Heart left ventricle (tissue), 16 donors: ENCODE data around the gene EVC. TPM values are rescaled to one million over a fixed set of nuclear protein-coding genes. Genes with fewer than 3 reads are reported as not detected.
A peak's percentile ranks its signal among the peaks of the same experiment; 100 is the strongest.

Experiments used
- ATAC-seq, 4 donors: fragments of 200-7000 bp; cut with Tn5 transposase; one replicate each; pipeline ENCODE4 v1.9.1; 2020 to 2022; ENCODE audit warnings: moderate library complexity in 4 of 4, mild to moderate bottlenecking in 3 of 4, moderate number of reproducible peaks in 1 of 4
- DNase-seq, 5 donors: peaks; one replicate each; pipeline ENCODE4 v3.0.0-alpha.2; 2020
- H3K27ac ChIP-seq, 12 donors: fragments of 200-600 bp; sonication (generic) in 4 of 12; one replicate each; pipeline versions ENCODE4 v1.5.0 to v1.8.0; 2016 to 2022; ENCODE audit warnings: mild to moderate bottlenecking in 2 of 12
- H3K27me3 ChIP-seq, 9 donors: fragments of 200-600 bp; sonication (generic) in 2 of 9; one replicate each; pipeline versions ENCODE4 v1.5.1 to v1.8.0; 2016 to 2022; ENCODE audit warnings: mild to moderate bottlenecking in 3 of 9
- H3K36me3 ChIP-seq, 9 donors: fragments of 200-600 bp; sonication (generic) in 2 of 9; one replicate each; pipeline versions ENCODE4 v1.5.0 to v1.8.0; 2018 to 2022; ENCODE audit warnings: mild to moderate bottlenecking in 2 of 9
- H3K4me1 ChIP-seq, 12 donors: fragments of 200-600 bp; sonication (generic) in 4 of 12; one replicate each; pipeline versions ENCODE4 v1.5.0 to v1.8.0; 2016 to 2022; ENCODE audit warnings: mild to moderate bottlenecking in 3 of 12
- H3K4me3 ChIP-seq, 12 donors: fragments of 200-600 bp; sonication (generic) in 4 of 12; one replicate each; pipeline versions ENCODE4 v1.5.0 to v1.8.0; 2017 to 2022; ENCODE audit warnings: mild to moderate bottlenecking in 9 of 12, moderate library complexity in 4 of 12
- H3K9me3 ChIP-seq, 12 donors: fragments of 200-600 bp; sonication (generic) in 4 of 12; one replicate each; pipeline versions ENCODE4 v1.5.0 to v1.8.0; 2016 to 2022; ENCODE audit warnings: mild to moderate bottlenecking in 1 of 12
- POLR2A ChIP-seq, 2 donors: fragments of 450-650 bp; IDR thresholded peaks; one replicate each; pipeline ENCODE4 v1.6.1; 2017; ENCODE audit warnings: antibody characterized with exemption in 2 of 2, mild to moderate bottlenecking in 2 of 2, moderate library complexity in 2 of 2
- WGBS, 4 donors: extraction: QIAGEN DNeasy Blood & Tissue Kit in 2 of 4; methylation state at CpG; one replicate each; pipeline versions ENCODE4 v1.1.5 to v1.1.7; 2013 to 2018; 5-methylcytosine and 5-hydroxymethylcytosine counted together
- intact Hi-C, 10 donors: fragments of 100-400 bp; cut with DNase I; formaldehyde crosslinking; loops; one replicate each; pipeline versions ENCODE4 v1.11.1 to v1.14.2; 2022
- polyA plus RNA-seq, 2 donors: library from polyadenylated mRNA; stranded (reverse); fragments of 200-250 nt; gene quantifications; one replicate each; pipeline ENCODE4 v1.2.3, GENCODE V29; 2013
- total RNA-seq, 9 donors: library from RNA; depleted of rRNA in 2 of 9; stranded (reverse); fragments of >200 nt in 2 of 9; fragmentation: NEBNext Ultra II Directional in 3 of 9; extraction: Animal tissue kit (Norgen Biotek cat#: 25700) in 3 of 9; gene quantifications; one replicate each; pipeline versions ENCODE4 v1.1.0 to v1.2.4, GENCODE V29; 2016 to 2023
- TF ChIP-seq, protein P1 (sequence below), 12 donors: fragments of 200-600 bp; sonication (generic) in 4 of 12; IDR thresholded peaks; one replicate each; pipeline versions ENCODE4 v1.5.0 to v1.8.0; 2018 to 2022; ENCODE audit warnings: antibody characterized with exemption in 12 of 12, mild to moderate bottlenecking in 5 of 12
- donor health status: ischemic (EF 13 %, LVEDD 7.1; RV severe dilation, severe dysfunction).
- donor health status: healthy with polysubstance abuse.
- donor health status: DM: no; HTN: yes; CAD: no.
- donor health status: DM: no; HTN: no; CAD: no.
- donor health status: ischemic (EF 25% LVEDD 6.9; RV normal size, moderate dysfunction).
- donor health status: ischemic (EF 25% LVEDD 5.7; RV mildly dilated, moderate dysfunction).
- donor health status: healthy.
- donor health status: DM: yes; HTN: yes; CAD: no.
- donor health status: ischemic (EF 35%, LVEDD 5.7; RV mildly dilated, moderate dysfunction).
- donor health status: nonischemic (EF 11% LVEDD 7.7; RV severe dilation, severe dysfunction).
- donor health status: DM: yes; HTN: yes; CAD: no.
- donor health status: PGD.
- donor health status: ischemic (EF 29% LVEDD 5.4; RV normal size, mild dysfunction).
- donor health status: nonischemic (EF 23%, LVEDD 6.1; RV moderate dilation, normal function).

Gene EVC
- total and polyA plus RNA-seq, 11 donors = 2.4 to 11.3 (median 4.1) TPM

DNA sequence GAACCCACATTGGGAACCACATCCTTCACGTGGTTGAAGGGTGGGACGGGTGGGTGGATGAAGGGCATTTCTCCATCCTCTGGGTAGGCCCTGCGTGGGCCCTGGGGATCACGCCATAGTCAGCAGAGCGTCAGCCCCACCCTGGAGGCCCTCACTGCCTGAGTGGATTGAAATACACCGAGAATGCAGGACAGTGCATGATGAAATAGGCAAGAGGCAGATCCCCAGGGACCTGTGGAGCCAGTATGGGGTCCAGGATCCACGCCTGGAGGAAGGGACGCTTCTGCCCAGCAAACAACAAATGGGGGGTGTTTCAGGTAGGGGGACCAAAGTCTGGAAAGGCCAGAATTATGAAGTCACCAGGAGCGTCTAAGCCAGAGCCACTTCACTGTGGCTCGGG lies 19.4 kb downstream of the EVC start:
- DNase-seq = no peak
- intact Hi-C loops = no loop called here
- Histone ChIP-seq H3K4me1 (no peaks in the 10 kb centered on the region), H3K36me3 (peaks cover 0 to 55% (median 16%) of the 10 kb centered on the region in 9 donors), H3K27ac (no peak overlapping the region), H3K9me3 (peaks cover 0 to 5% (median 0%) of the 10 kb centered on the region in 12 donors), H3K4me3 (no peak overlapping the region), H3K27me3 (no peaks in the 10 kb centered on the region)
- ATAC-seq = no peak
- no peak for TF ChIP-seq POLR2A (IDR thresholded peaks at IDR 0.05)
- TF ChIP-seq, protein P1, sequence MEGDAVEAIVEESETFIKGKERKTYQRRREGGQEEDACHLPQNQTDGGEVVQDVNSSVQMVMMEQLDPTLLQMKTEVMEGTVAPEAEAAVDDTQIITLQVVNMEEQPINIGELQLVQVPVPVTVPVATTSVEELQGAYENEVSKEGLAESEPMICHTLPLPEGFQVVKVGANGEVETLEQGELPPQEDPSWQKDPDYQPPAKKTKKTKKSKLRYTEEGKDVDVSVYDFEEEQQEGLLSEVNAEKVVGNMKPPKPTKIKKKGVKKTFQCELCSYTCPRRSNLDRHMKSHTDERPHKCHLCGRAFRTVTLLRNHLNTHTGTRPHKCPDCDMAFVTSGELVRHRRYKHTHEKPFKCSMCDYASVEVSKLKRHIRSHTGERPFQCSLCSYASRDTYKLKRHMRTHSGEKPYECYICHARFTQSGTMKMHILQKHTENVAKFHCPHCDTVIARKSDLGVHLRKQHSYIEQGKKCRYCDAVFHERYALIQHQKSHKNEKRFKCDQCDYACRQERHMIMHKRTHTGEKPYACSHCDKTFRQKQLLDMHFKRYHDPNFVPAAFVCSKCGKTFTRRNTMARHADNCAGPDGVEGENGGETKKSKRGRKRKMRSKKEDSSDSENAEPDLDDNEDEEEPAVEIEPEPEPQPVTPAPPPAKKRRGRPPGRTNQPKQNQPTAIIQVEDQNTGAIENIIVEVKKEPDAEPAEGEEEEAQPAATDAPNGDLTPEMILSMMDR (IDR thresholded peaks at IDR 0.05) = no peak
- 83 to 87% (median 87%) methylated on average over 9 to 10 of the region's 10 CpGs for WGBS, 4 donors

DNA sequence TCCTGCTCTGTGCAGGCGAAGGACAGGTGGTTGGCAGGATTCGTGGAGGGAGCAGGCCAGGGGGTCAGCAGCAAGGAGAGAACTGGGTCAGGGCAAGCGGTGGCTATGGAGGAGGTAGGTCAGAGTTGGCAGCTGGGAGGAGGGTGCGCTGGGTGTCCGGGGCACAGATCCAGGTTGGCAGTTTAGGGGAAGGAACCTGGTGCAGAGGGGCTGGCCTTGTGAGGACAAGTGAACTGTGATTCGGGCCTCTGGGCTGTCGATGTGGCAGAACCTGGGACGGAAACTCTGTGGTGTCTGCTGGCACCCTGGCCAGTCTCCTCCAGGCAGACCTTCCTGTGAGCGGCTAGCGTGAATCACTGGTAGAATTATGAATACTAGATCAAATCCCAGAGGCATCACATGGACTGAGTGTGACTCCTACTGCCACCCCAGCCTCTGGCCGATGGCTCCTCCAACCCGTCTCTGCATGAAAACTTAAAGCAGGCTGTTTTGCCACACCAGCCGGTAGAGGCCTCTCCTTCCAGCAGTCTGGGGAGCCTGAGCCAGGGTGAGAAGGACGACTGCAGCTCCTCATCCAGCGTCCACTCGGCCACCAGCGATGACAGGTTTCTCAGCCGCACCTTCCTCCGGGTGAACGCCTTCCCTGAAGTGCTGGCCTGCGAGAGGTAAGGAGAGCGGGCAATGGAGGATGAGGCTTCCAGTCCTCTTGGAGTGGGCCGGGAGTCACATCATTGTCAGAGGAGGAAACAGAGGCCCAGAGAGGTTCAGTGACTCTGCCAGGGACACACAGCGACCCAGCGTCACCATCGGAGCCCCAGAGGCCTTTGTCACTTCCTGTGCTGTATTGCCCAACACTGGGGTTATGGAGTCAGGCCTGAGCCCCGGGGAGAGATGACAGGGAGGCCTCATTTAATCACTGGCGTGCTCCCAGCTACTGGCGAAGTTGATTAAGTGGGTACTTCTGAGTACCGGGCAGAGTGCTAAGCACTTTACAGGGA lies 20.3 kb downstream of the EVC start:
- WGBS, 4 donors = 80 to 86% (median 83%) methylated on average over 27 to 30 of the region's 30 CpGs
- Histone ChIP-seq H3K27ac (no peak overlapping the region), H3K4me1 (no peaks in the 10 kb centered on the region), H3K9me3 (no peaks in the 10 kb centered on the region), H3K36me3 (peaks cover 0 to 60% (median 16%) of the 10 kb centered on the region in 9 donors), H3K27me3 (no peaks in the 10 kb centered on the region), H3K4me3 (no peak overlapping the region)
- ATAC-seq (peak in 2 of 4 donors; percentile 7 to 31), DNase-seq (no peak)
- intact Hi-C loops = no loop called here
- TF ChIP-seq, protein P1 (IDR thresholded peaks at IDR 0.05) = no peak
- no peak for TF ChIP-seq POLR2A (IDR thresholded peaks at IDR 0.05)

DNA sequence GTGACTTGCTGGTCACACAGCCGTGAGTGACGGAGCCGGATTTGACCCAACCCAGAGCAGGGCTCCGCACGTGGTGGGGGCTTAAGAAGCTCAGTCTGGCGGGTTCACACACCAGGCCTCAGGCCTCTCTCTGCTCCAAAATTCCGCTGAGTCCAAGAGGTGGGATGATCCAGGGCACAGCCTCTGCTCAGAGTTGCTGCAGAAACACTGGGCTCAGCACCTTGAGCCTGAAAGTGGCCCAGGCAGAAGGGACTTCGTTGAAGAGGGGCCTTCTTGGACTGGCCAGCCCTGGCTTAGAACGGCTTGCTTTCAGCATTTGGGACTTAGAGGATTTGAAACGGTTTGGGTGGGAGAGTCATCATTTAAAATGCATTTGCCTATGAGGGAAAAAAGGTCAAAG lies 21.2 kb downstream of the EVC start:
- intact Hi-C loops = no loop called here
- ATAC-seq = no peak
- TF ChIP-seq POLR2A (IDR thresholded peaks at IDR 0.05) = no peak
- TF ChIP-seq, protein P1 (IDR thresholded peaks at IDR 0.05) = no peak
- DNase-seq = no peak
- Histone ChIP-seq H3K9me3 (no peaks in the 10 kb centered on the region), H3K4me3 (no peak overlapping the region), H3K36me3 (peaks cover 0 to 65% (median 16%) of the 10 kb centered on the region in 9 donors), H3K4me1 (no peaks in the 10 kb centered on the region), H3K27ac (no peak overlapping the region), H3K27me3 (no peaks in the 10 kb centered on the region)
- 82 to 94% (median 87%) methylated on average over 8 to 10 of the region's 10 CpGs for WGBS, 4 donors

DNA sequence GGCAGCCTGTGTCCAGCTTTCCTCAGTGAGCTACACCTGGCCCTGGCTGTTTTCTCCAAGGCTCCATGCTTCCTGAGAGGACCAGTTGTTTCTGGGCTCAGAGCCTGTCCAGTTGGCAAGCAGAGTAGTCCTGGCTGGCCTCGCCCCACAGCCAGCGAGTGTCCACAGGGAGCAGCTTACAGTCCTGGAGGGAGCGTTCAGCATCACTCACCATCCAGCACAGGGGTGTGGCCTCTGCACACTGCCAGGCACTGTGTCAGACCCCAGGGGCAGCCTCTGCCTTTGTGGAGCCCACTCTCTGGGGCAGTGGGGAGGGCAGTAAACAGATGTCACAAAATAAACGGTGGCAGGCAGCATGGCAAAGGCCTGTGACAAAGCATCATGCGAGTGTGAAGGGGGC lies 23.9 kb downstream of the EVC start:
- Histone ChIP-seq H3K9me3 (no peaks in the 10 kb centered on the region), H3K27ac (no peak overlapping the region), H3K36me3 (peaks cover 0 to 52% (median 16%) of the 10 kb centered on the region in 9 donors), H3K27me3 (no peaks in the 10 kb centered on the region), H3K4me3 (no peak overlapping the region), H3K4me1 (no peaks in the 10 kb centered on the region)
- WGBS, 4 donors = 70 to 80% (median 77%) methylated on average over 2 to 5 of the region's 5 CpGs
- no peak for TF ChIP-seq POLR2A (IDR thresholded peaks at IDR 0.05)
- TF ChIP-seq, protein P1 (IDR thresholded peaks at IDR 0.05) = no peak
- peak in 1 of 5 donors; percentile 63 for DNase-seq
- ATAC-seq = peak in 3 of 4 donors; percentile 28 to 80 (median 69)
- intact Hi-C loops = no loop called here
